Transverse colon (tissue), 4 donors: ENCODE results near the gene DSCAM. TPM values are rescaled to one million over a fixed set of nuclear protein-coding genes. Genes with fewer than 3 reads are reported as not detected.

Source experiments
- DNase-seq: peaks from one replicate; pipeline ENCODE4 v3.0.0-alpha.2; 2019
- H3K27ac ChIP-seq, 4 donors: fragments of 200-600 bp; sonication (generic); 2 replicates each; pipeline ENCODE4 v1.5.1; 2016 to 2018; ENCODE audit warnings: inconsistent platforms in 4 of 4
- H3K27me3 ChIP-seq: fragments of 200-600 bp; sonication (generic); 2 replicates; pipeline ENCODE4 v1.5.1; 2017; ENCODE audit warnings: inconsistent platforms
- H3K36me3 ChIP-seq, 4 donors: fragments of 200-600 bp; sonication (generic); 2 replicates each; pipeline ENCODE4 v1.5.1; 2017 to 2019; ENCODE audit warnings: inconsistent platforms in 4 of 4
- H3K4me1 ChIP-seq, 4 donors: fragments of 200-600 bp; sonication (generic); 2 replicates each; pipeline ENCODE4 v1.5.1; 2017 to 2020; ENCODE audit warnings: inconsistent platforms in 4 of 4
- H3K4me3 ChIP-seq, 4 donors: fragments of 200-600 bp; sonication (generic); 1 replicate in 1 of 4; 2 replicates in 3 of 4; pipeline versions ENCODE4 v1.5.1 to v1.6.1; 2017 to 2019; ENCODE audit warnings: inconsistent platforms in 4 of 4
- H3K9me3 ChIP-seq, 2 donors: fragments of 200-600 bp; sonication (generic); 2 replicates each; pipeline ENCODE4 v1.5.1; 2017 to 2019; ENCODE audit warnings: inconsistent platforms in 2 of 2
- CTCF ChIP-seq, 5 experiments: fragments of 200-600 bp in 3 of 5; fragments of 450-650 bp in 2 of 5; sonication (generic) in 3 of 5; IDR thresholded peaks; 1 replicate in 2 of 5; 2 replicates in 3 of 5; pipeline ENCODE4 v1.5.1; 2016 to 2017; ENCODE audit warnings: antibody characterized with exemption in 5 of 5, inconsistent platforms in 3 of 5, mild to moderate bottlenecking in 2 of 5, moderate library complexity in 1 of 5
- EP300 ChIP-seq: sonication (generic); formaldehyde crosslinking; IDR thresholded peaks from one replicate; pipeline ENCODE4 v1.6.1; 2017; ENCODE audit warnings: antibody characterized with exemption, low read depth
- POLR2A ChIP-seq: fragments of 450-650 bp; IDR thresholded peaks from one replicate; pipeline ENCODE4 v1.6.1; 2016; ENCODE audit warnings: antibody characterized with exemption, mild to moderate bottlenecking, moderate library complexity
- POLR2AphosphoS5 ChIP-seq, 3 donors: sonication (generic); formaldehyde crosslinking; IDR thresholded peaks; one replicate each; pipeline ENCODE4 v1.6.1; 2016; ENCODE audit warnings: antibody characterized with exemption in 3 of 3
- WGBS, 2 donors: methylation state at CpG; one replicate each; pipeline ENCODE4 v1.1.5; 2018; ENCODE audit warnings: low coverage in 1 of 2; 5-methylcytosine and 5-hydroxymethylcytosine counted together
- in situ Hi-C, 4 donors: fragments of 200-750 bp; cut with MboI; loops; one replicate each; pipeline versions ENCODE4 v1.15.0 to v1.15.1; 2017; ENCODE audit warnings: low sequenced_read_pairs in 3 of 4, low pct_ligation_motif_present in 1 of 4, low pct_unique_long_range_greater_than_20kb in 1 of 4
- intact Hi-C: fragments of 100-400 bp; cut with DNase I; formaldehyde crosslinking; loops from one replicate; pipeline ENCODE4 v1.15.1; 2023; ENCODE audit warnings: low total_unique reads
- total RNA-seq, 4 donors: library from RNA; depleted of rRNA; stranded (reverse); fragments of >200 nt; gene quantifications; one replicate each; pipeline ENCODE4 v1.1.0, GENCODE V29; 2016

The DSCAM gene
- total RNA-seq, 4 donors from 2014 or later, result 0.16 TPM; not detected in 3

- no peaks in the 10 kb centered on the region for H3K27me3 ChIP-seq
- no peaks in the 10 kb centered on the region for H3K36me3 ChIP-seq
- TF ChIP-seq EP300, result no peak
- TF ChIP-seq POLR2A, result no peak
- no peak for TF ChIP-seq CTCF (IDR thresholded peaks at IDR 0.05)
- no peak for TF ChIP-seq POLR2AphosphoS5 (IDR thresholded peaks at IDR 0.05)
- no peak overlapping the region for H3K4me3 ChIP-seq
- DNase-seq, result no peak
- H3K4me1 ChIP-seq, result no peaks in the 10 kb centered on the region
- H3K9me3 ChIP-seq, result no peaks in the 10 kb centered on the region
- in situ Hi-C loops (no loop called here), intact Hi-C loops (no loop called here)
- H3K27ac ChIP-seq, result no peak overlapping the region
These were observed 341.7 kb downstream of the DSCAM start for GRCh38 chr21:40505244-40505643.

GRCh38 chr21:40504825-40505224 is 342.1 kb downstream of the DSCAM start:
- H3K4me1 ChIP-seq, result no peaks in the 10 kb centered on the region
- no peak overlapping the region for H3K4me3 ChIP-seq
- TF ChIP-seq POLR2AphosphoS5 (IDR thresholded peaks at IDR 0.05) (no peak), POLR2A (no peak), CTCF (IDR thresholded peaks at IDR 0.05) (no peak), EP300 (no peak)
- no peak for DNase-seq
- in situ Hi-C loops (no loop called here), intact Hi-C loops (no loop called here)
- no peaks in the 10 kb centered on the region for H3K27me3 ChIP-seq
- no peak overlapping the region for H3K27ac ChIP-seq
- no peaks in the 10 kb centered on the region for H3K36me3 ChIP-seq
- no peaks in the 10 kb centered on the region for H3K9me3 ChIP-seq
- 58 to 64% methylated on average over 1 of the region's 1 CpG for WGBS, 2 donors

GRCh38 chr21:40496116-40496515 is 350.8 kb downstream of the DSCAM start:
- Histone ChIP-seq H3K9me3 (peaks cover 7 to 9% of the 10 kb centered on the region in 2 donors), H3K4me3 (no peak overlapping the region), H3K4me1 (no peaks in the 10 kb centered on the region), H3K36me3 (no peaks in the 10 kb centered on the region), H3K27me3 (no peaks in the 10 kb centered on the region), H3K27ac (no peak overlapping the region)
- intact Hi-C loops, result no loop called here
- in situ Hi-C loops, result no loop called here
- TF ChIP-seq EP300 (no peak), POLR2AphosphoS5 (IDR thresholded peaks at IDR 0.05) (no peak), POLR2A (no peak), CTCF (IDR thresholded peaks at IDR 0.05) (no peak)
- no peak for DNase-seq

- intact Hi-C loops, result no loop called here
- in situ Hi-C loops, result no loop called here
- DNase-seq, result no peak
These were observed 356.6 kb downstream of the DSCAM start for GRCh38 chr21:40490408-40490807.

More at GRCh38 chr21:40490408-40490807, 356.6 kb downstream of the DSCAM start:
- Histone ChIP-seq H3K4me3 (no peak overlapping the region), H3K27ac (no peak overlapping the region), H3K4me1 (no peaks in the 10 kb centered on the region), H3K9me3 (peaks cover 7 to 9% of the 10 kb centered on the region in 2 donors), H3K27me3 (no peaks in the 10 kb centered on the region), H3K36me3 (no peaks in the 10 kb centered on the region)
- 62% methylated on average over 1 of the region's 1 CpG; no CpG with 5 or more reads in 1 of the 2 donors for WGBS, 2 donors
- TF ChIP-seq EP300, result no peak
- no peak for TF ChIP-seq POLR2AphosphoS5 (IDR thresholded peaks at IDR 0.05)
- TF ChIP-seq CTCF (IDR thresholded peaks at IDR 0.05), result no peak
- no peak for TF ChIP-seq POLR2A
